SU-DHL-6 (cell line): ENCODE measurements around the gene LMAN2L.
"Not testable (repeated sequence)": the region's sequence is repeated elsewhere in the genome, so short reads cannot be mapped to it uniquely, and the experiment has no call there.

Experiments
- CTCF ChIP-seq: fragments of 200-600 bp; sonication (generic); IDR thresholded peaks from one replicate; pipeline ENCODE4 v1.5.1; 2017; ENCODE audit warnings: antibody characterized with exemption, mild to moderate bottlenecking, low read length, moderate library complexity; ENCODE audit not compliant: insufficient read depth, poor library complexity, severe bottlenecking
- EZH2phosphoT487 ChIP-seq: fragments of 200-600 bp; sonication (generic), shearing (Covaris generic); conservative IDR thresholded peaks from 2 replicates; pipeline ENCODE4 v1.6.1; 2018; ENCODE audit warnings: mild to moderate bottlenecking, antibody characterized with exemption, low read length, moderate library complexity, mixed read lengths

- TF ChIP-seq CTCF, EZH2phosphoT487: not testable (repeated sequence)
Measured at GRCh38 chr2:96665717-96666116, 74.1 kb downstream of the LMAN2L start.
